Bronchial epithelial cell (primary cell): ENCODE data around the gene MMD2. TPM values are rescaled to one million over a fixed set of nuclear protein-coding genes. Genes with fewer than 3 reads are reported as not detected.

Source experiments
- DNase-seq: peaks from one replicate; pipeline ENCODE4 v3.0.0-alpha.2; 2010; ENCODE audit warnings: low read depth
- FAIRE-seq: peaks from 2 replicates; lab custom pipeline; 2011; peaks lifted over from hg19 to GRCh38; lab: Jason Lieb, UNC
- H3K27me3 ChIP-seq: 2 replicates; pipeline ENCODE4 v1.5.1; 2011; ENCODE audit warnings: low read length; ENCODE audit not compliant: control insufficient read depth, insufficient read depth
- H3K36me3 ChIP-seq: 2 replicates; pipeline ENCODE4 v1.5.1; 2011; ENCODE audit warnings: low read length; ENCODE audit not compliant: control insufficient read depth, insufficient read depth
- H3K4me3 ChIP-seq: 2 replicates; pipeline ENCODE4 v1.5.1; 2011; ENCODE audit warnings: mild to moderate bottlenecking, low read depth, low read length, control low read depth
- CTCF ChIP-seq: IDR thresholded peaks from 2 replicates; pipeline ENCODE4 v1.5.1; 2011; ENCODE audit warnings: mild to moderate bottlenecking, moderate library complexity, low read length, control low read depth, inconsistent platforms; ENCODE audit not compliant: insufficient read depth, severe bottlenecking
- total RNA-seq: library from RNA; depleted of rRNA; stranded (reverse); fragments of >200 nt; gene quantifications from 2 replicates; pipeline ENCODE4 v1.2.1, GENCODE V29; 2014

The MMD2 gene
- total RNA-seq, 1 donor from 2014 or later: not detected

- no peaks in the 10 kb centered on the region for H3K36me3 ChIP-seq
- TF ChIP-seq CTCF: no peak
- no peak overlapping the region for H3K4me3 ChIP-seq
- FAIRE-seq (no peak), DNase-seq (no peak)
- H3K27me3 ChIP-seq: no peaks in the 10 kb centered on the region
Measured at GRCh38 chr7:4934419-4935025, 24.5 kb downstream of the MMD2 start.

GRCh38 chr7:4931943-4932342 is 27.0 kb downstream of the MMD2 start:
- FAIRE-seq (no peak), DNase-seq (no peak)
- Histone ChIP-seq H3K4me3 (no peak overlapping the region), H3K27me3 (no peaks in the 10 kb centered on the region), H3K36me3 (no peaks in the 10 kb centered on the region)
- TF ChIP-seq CTCF: no peak

GRCh38 chr7:4929005-4929404 is 30.0 kb downstream of the MMD2 start:
- H3K4me3 ChIP-seq: no peak overlapping the region
- DNase-seq: no peak
- no peaks in the 10 kb centered on the region for H3K36me3 ChIP-seq
- no peaks in the 10 kb centered on the region for H3K27me3 ChIP-seq
- FAIRE-seq: no peak
- TF ChIP-seq CTCF: no peak

- Histone ChIP-seq H3K27me3 (no peaks in the 10 kb centered on the region), H3K4me3 (no peak overlapping the region), H3K36me3 (no peaks in the 10 kb centered on the region)
- FAIRE-seq: no peak
- TF ChIP-seq CTCF: no peak
- DNase-seq: no peak
Measured at GRCh38 chr7:4928445-4928844, 30.5 kb downstream of the MMD2 start.

GRCh38 chr7:4919969-4920766 is 38.8 kb downstream of the MMD2 start:
- no peak for DNase-seq
- Histone ChIP-seq H3K4me3 (no peak overlapping the region), H3K36me3 (no peaks in the 10 kb centered on the region), H3K27me3 (no peaks in the 10 kb centered on the region)
- FAIRE-seq: no peak
- TF ChIP-seq CTCF: no peak

GRCh38 chr7:4916113-4916512 is 42.9 kb downstream of the MMD2 start:
- H3K4me3 ChIP-seq: no peak overlapping the region
- H3K27me3 ChIP-seq: no peaks in the 10 kb centered on the region
- no peaks in the 10 kb centered on the region for H3K36me3 ChIP-seq
- no peak for TF ChIP-seq CTCF
- no peak for DNase-seq
- no peak for FAIRE-seq
